GM12865 (cell line): ENCODE data around the gene SGO2.

Experiments
- DNase-seq: peaks from one replicate; pipeline ENCODE4 v3.0.0; 2010; ENCODE audit warnings: low read depth
- H3K4me3 ChIP-seq: 2 replicates; pipeline ENCODE4 v1.5.1; 2011; ENCODE audit warnings: mild to moderate bottlenecking, low read depth, low read length, control low read depth
- TF ChIP-seq, protein P1 (sequence below): IDR thresholded peaks from 2 replicates; pipeline ENCODE4 v1.5.1; 2011; ENCODE audit warnings: low read length, control low read depth, low read depth, inconsistent platforms; ENCODE audit not compliant: insufficient read depth; ENCODE audit errors: missing control alignments

SGO2 gene

DNA sequence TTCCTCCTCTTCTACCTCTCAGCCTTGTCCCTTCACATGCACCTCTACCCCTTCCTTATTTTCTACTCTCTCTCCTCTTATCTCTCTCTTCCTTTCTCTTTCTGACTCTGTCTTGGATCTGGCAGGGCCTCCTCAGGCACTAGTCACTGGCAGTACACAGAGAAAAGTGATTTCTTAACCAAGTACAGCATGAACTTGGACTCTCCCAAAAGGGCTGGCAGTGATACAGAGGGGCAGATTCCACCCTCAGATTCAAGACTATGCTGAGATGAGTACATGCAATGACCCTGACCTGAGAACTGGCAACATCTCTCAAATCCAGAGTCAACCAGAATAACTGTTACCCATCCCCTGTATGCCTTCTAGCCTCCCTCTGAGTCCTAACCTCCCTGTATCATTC, 64.1 kb downstream of the SGO2 start:
- DNase-seq = no peak
- TF ChIP-seq, protein P1, sequence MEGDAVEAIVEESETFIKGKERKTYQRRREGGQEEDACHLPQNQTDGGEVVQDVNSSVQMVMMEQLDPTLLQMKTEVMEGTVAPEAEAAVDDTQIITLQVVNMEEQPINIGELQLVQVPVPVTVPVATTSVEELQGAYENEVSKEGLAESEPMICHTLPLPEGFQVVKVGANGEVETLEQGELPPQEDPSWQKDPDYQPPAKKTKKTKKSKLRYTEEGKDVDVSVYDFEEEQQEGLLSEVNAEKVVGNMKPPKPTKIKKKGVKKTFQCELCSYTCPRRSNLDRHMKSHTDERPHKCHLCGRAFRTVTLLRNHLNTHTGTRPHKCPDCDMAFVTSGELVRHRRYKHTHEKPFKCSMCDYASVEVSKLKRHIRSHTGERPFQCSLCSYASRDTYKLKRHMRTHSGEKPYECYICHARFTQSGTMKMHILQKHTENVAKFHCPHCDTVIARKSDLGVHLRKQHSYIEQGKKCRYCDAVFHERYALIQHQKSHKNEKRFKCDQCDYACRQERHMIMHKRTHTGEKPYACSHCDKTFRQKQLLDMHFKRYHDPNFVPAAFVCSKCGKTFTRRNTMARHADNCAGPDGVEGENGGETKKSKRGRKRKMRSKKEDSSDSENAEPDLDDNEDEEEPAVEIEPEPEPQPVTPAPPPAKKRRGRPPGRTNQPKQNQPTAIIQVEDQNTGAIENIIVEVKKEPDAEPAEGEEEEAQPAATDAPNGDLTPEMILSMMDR = no peak
- no peak overlapping the region for H3K4me3 ChIP-seq

DNA sequence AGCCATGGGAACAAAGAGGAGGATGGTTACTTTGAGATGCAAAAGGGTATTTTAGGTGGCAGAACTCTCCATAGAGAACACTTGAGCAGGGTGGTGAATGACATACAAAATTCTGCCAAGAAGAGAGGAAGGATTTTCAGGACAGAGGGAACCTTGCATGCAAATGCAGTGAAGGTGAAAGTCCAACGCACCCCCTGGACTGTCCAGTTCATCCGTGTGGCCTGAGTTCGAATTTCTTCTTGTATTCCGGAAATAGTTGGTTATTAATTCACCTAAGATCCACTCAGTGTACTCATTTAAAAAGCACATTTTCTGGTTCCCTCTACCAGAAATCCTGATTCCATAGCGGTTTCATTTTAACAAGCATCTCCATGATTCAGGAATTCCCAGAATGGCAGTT, 65.3 kb downstream of the SGO2 start:
- TF ChIP-seq, protein P1 = no peak
- no peak for DNase-seq
- H3K4me3 ChIP-seq = no peak overlapping the region

DNA sequence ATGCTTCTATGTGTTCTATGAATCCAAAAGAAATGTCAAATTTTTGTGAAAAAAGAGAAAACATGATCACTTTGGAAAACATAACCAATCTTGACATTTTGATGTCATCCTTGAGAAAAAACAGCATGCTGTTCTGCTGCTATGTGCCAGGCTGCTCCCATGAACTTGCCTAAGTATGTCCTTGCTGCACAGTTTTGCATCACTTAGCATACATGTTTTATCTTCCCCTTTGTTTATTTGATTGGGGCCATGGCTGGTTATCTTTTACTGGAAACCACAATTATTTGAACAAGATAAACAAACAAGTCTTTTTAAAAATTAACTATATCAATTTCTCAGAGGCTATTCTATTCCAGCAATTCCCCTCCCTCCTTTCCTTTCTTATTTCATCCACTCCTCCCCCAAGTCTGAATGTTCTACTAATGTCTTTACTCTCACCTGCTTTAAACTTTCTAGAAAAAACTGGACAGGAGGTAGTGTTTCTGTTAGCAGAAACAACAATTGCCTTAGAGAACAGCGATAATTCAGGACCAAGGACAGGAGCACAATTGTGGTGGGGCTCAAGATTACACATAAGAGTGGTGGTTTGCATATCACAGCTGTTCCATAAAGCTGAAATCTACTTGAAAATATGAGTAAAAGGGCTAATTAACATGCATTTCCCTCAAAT, 66.5 kb downstream of the SGO2 start:
- no peak for DNase-seq
- TF ChIP-seq, protein P1 = no peak
- no peak overlapping the region for H3K4me3 ChIP-seq

DNA sequence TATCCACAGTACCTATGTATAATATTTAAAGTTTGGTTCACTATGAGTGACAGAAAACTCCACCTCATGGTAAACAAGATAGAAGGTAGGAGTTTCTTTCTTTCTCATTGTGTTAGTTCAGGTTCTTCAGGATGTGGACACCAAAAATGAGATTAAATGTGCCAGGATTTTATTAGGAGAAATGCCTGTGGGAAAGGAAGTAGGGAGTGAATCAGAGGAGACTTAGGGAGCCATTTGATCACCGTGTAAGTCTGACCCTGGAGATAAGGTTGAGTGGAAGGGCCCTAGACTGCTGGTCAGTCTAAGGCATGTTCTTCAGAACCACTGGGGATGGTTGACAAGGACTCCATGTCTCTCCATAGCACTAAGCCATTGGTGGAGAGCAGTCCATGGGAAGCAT, 67.9 kb downstream of the SGO2 start:
- TF ChIP-seq, protein P1 = no peak
- H3K4me3 ChIP-seq = no peak overlapping the region
- no peak for DNase-seq

DNA sequence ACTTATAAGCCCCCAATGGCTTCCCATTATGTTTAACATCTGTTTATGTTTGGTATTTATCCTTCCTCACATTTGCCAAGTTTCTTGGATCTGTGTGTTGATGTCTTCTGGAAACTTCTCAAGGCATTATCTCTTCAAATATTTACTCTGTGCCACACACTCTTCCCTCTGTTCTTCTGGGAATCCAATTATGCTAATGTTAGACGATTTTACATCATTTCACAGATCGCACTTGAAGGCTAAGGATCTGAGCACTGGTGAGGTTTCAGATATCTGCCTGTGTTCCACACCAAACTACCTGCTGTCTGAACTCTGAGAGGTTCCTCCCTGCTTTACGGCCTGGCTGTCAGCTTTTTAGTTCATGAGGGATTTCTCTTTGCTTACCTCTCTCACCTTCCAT, 69.9 kb downstream of the SGO2 start:
- H3K4me3 ChIP-seq = no peak overlapping the region
- no peak for DNase-seq
- TF ChIP-seq, protein P1 = no peak

DNA sequence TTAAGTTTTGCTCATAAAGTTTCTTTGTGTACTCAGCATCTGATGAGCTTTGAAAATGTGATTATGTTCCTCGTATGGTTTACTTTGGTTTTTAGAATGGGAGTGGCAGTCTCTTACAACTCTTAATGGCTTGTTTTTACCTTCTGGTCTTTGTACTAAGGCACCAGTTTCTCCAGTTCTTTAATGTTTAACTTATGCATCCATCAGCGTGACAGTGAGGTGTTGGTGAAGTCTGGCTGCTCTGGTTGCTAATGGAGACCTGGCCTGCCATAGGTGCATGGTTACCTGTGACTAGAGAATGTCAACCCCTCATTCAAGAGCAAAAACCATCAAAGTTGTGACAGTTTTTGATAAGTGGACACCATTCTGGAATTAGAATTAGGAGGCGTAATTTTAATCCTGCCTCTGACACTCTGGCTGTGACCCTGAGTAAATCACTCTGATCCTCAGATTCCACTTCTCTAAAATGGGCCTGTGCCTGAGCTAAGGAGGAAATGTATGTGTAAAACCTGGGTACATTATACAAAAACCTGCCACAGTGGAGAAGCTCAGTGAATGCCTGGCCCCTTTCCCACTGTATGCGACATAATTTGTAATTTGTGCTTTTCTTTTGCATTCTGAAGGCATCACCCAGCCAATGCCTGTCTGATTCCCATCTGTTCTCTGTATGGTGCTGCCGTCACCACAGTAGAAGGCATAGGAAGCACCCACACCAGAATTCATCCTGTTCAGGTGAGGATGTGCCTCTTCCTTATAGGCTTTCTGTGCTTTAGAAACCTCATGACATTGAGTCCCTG, 71.0 kb downstream of the SGO2 start:
- H3K4me3 ChIP-seq = no peak overlapping the region
- DNase-seq = no peak
- TF ChIP-seq, protein P1 = no peak
